ENCODE results near the gene OGFOD3.
"Not testable (repeated sequence)": the region's sequence is repeated elsewhere in the genome, so short reads cannot be mapped to it uniquely, and the experiment has no call there.

GRCh38 chr17:82412081-82412480 is 6.3 kb downstream of the OGFOD3 start:
- TF ChIP-seq, protein P1, sequence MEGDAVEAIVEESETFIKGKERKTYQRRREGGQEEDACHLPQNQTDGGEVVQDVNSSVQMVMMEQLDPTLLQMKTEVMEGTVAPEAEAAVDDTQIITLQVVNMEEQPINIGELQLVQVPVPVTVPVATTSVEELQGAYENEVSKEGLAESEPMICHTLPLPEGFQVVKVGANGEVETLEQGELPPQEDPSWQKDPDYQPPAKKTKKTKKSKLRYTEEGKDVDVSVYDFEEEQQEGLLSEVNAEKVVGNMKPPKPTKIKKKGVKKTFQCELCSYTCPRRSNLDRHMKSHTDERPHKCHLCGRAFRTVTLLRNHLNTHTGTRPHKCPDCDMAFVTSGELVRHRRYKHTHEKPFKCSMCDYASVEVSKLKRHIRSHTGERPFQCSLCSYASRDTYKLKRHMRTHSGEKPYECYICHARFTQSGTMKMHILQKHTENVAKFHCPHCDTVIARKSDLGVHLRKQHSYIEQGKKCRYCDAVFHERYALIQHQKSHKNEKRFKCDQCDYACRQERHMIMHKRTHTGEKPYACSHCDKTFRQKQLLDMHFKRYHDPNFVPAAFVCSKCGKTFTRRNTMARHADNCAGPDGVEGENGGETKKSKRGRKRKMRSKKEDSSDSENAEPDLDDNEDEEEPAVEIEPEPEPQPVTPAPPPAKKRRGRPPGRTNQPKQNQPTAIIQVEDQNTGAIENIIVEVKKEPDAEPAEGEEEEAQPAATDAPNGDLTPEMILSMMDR (IDR thresholded peaks at IDR 0.05 in 4 of 5, conservative IDR thresholded peaks at IDR 0.05 in 1 of 5) = not testable (repeated sequence)
- TF ChIP-seq POLR2A (IDR thresholded peaks at IDR 0.05) = not testable (repeated sequence)

All from gastrocnemius medialis (tissue), 4 donors.